Esophagus muscularis mucosa (tissue), 4 donors: ENCODE measurements around the gene KIF3A.

ENCODE experiments used
- CTCF ChIP-seq, 3 experiments: fragments of 200-600 bp in 2 of 3; fragments of 450-650 bp in 1 of 3; sonication (generic) in 2 of 3; IDR thresholded peaks; one replicate each; pipeline ENCODE4 v1.5.1; 2017 to 2019; ENCODE audit warnings: antibody characterized with exemption in 3 of 3, mild to moderate bottlenecking in 2 of 3, moderate library complexity in 1 of 3
- EP300 ChIP-seq: sonication (generic); formaldehyde crosslinking; IDR thresholded peaks from one replicate; pipeline ENCODE4 v1.6.1; 2017; ENCODE audit warnings: antibody characterized with exemption
- POLR2A ChIP-seq: fragments of 450-650 bp; IDR thresholded peaks from one replicate; pipeline ENCODE4 v1.6.1; 2017; ENCODE audit warnings: antibody characterized with exemption, moderate library complexity, mild to moderate bottlenecking, low read depth
- POLR2AphosphoS5 ChIP-seq, 2 donors: sonication (generic); formaldehyde crosslinking; IDR thresholded peaks; one replicate each; pipeline ENCODE4 v1.6.1; 2017; ENCODE audit warnings: antibody characterized with exemption in 2 of 2

- TF ChIP-seq CTCF (IDR thresholded peaks at IDR 0.05) (peak in 1 of 3 experiments; percentile 19), POLR2AphosphoS5 (IDR thresholded peaks at IDR 0.05) (no peak), EP300 (no peak), POLR2A (no peak)
Observed at GRCh38 chr5:132655821-132656773, 81.2 kb downstream of the KIF3A start.
